ENCODE results near the gene PABPN1.

PABPN1 gene

GRCh38 chr14:23326491-23327332 lies 5.5 kb downstream of the PABPN1 start:
- DNase-seq (ENCODE audit: low read depth in 2 of 3, low spot score in 1 of 3) = no peak

DNA sequence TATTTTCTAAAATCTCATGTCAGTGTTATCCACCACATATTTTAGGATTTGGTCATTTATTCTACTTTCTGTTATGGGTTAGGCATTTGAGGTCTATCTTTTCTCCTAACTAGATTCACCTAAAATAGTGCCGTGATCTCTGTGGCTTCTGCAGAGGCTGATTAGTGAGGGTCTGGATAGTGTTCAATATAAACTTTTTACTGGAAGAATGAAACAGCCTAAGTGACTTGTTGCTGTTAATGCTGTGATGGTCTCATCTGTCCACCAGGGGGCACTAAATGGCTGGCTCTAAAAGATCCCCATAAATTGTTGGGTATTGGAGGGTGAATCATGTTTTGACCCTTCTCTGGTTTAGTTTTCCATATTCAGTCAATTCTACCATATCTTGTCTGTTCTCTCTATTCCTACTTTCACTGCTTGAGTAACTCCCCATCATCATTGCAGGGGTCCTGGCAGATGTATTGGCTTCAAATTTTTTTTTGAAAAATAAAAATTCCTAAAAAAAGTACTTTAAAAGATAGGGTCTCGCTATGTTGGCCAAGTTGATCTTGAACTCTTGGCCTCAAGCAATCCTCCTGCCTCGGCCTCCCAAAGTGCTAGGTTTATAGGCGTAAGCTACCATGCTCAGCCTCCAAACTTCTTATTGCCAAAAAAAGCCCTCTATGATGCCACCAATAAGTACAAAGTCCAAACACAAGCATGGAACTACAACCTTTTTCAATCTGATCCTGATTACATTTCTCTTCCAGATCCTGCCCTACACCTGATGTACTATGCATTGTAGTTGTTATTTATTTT lies 6.9 kb downstream of the PABPN1 start:
- peak; percentile 52 to 70 (median 59) for DNase-seq (ENCODE audit: low read depth in 2 of 3, low spot score in 1 of 3)

- DNase-seq (ENCODE audit: low read depth in 2 of 3, low spot score in 1 of 3) = no peak
Measured at GRCh38 chr14:23335623-23336022, 14.4 kb downstream of the PABPN1 start.

GRCh38 chr14:23339506-23340268 lies 18.4 kb downstream of the PABPN1 start:
- no peak for DNase-seq (ENCODE audit: low read depth in 2 of 3, low spot score in 1 of 3)

DNA sequence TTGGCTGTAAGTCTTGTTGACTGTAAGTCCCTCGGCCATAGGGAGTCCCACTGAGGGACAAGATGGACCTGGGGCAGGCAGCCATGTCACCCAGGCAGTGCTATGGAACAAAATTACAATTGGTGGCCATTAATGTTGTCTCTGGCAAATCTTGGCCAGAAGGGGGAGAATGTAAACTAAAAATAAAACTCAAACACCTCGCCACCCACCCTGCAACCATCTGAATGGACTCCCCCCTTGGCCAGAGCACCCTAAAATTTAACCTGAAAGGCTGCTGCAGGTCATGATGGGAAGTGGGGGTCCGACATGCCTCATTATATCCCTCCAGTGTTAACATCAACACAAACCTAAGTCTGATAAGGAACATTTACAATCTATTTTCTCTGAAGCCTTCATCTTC lies 23.2 kb downstream of the PABPN1 start:
- no peak for DNase-seq (ENCODE audit: low read depth in 2 of 3, low spot score in 1 of 3)

- DNase-seq (ENCODE audit: low read depth in 2 of 3, low spot score in 1 of 3) = no peak
Measured at GRCh38 chr14:23345987-23346692, 24.9 kb downstream of the PABPN1 start.

- DNase-seq (ENCODE audit: low read depth in 2 of 3, low spot score in 1 of 3) = no peak
Measured at GRCh38 chr14:23346693-23347405, 25.6 kb downstream of the PABPN1 start.

GRCh38 chr14:23347406-23348296 lies 26.4 kb downstream of the PABPN1 start:
- no peak for DNase-seq (ENCODE audit: low read depth in 2 of 3, low spot score in 1 of 3)

DNA sequence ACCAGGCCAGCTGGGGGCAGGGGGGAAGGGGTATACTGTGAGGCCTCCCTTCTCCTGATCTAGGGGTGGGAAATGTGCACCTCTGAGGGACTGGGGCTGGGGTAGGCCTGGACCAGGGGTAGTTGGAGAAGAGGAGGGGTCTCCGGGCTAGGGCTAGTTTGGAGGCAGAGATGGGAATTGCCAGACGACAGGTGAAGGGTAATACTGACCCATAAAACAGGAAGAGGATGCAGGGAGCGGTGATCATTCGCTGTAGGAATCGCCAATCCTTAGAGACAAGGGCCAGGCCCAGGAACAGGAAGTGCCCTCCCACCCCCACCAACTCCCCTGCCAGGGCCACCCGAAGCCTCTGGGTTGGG lies 27.0 kb downstream of the PABPN1 start:
- no peak for DNase-seq (ENCODE audit: low read depth in 2 of 3, low spot score in 1 of 3)

DNA sequence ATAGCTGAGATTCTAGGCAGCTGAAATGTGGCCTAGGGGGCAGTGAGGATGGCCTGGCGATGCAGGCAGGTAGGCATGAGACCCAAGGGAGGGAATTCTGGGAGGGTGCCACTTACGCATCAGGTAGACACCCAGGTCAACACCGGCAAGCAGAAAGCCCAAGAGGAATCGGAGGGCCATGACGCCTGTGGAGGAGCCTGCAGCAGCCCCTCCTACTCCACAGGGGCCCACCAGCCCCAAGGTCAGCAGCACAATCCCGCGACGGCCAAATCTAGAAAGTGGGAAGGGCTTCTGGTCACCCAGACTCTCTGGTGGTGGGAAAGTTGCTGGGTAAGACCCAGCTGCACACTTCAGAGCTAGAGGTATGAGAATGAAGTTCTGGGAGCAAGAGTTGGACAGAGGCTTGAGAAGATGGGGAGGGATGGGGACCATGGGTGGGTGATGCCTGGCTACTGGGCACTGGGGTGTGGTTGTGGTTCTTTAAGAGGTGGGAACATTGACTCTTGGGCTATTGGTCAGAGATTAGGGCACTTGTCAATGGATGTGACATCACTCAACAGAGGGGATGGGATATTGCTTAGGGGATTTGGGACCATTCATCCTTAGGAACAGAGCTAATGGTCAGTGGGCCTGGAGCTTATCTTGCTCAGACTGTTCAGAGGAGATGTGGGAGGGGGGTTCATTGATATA lies 28.0 kb downstream of the PABPN1 start:
- DNase-seq (ENCODE audit: low read depth in 2 of 3, low spot score in 1 of 3) = no peak

DNA sequence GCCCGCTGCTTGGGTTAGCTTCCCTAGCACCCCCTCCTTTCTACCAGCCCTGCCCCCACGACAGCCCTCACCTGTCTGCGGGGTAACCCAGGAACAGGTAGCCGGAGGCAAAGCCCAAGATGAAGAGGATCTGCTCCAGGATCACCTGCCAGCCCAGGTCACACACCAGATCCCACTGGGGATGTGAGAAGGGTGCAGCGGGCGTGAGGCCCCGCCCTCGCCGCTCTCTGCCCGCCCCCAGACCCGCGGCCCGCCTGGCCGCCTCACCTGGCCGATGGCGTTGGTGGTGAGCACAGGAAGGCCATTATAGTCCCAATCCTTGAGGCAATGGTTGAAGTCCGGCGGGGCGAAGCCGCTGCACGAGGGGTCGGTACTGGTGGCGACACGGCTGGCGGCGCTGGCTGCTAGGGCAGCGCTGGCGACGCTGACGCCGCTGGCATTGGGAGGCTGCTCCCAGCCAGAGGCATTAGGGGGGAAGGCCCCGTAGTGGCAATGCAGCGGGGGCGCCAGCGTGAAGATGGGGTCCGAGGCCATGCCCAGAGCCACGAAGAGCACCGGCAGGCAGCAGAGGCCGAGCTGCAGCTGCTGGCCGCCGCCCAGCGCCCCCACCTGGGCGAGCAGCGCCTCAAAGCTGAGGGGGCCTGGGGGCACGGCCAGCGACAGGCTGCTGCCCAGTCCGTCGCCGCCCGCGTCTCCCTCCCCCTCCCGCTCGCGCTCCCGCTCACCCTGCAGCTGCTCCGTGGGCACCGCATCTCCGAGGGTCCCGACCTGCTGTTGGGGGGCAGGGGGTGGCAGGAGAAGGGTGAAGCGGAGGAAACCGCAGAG lies 30.6 kb downstream of the PABPN1 start:
- DNase-seq (ENCODE audit: low read depth in 2 of 3, low spot score in 1 of 3) = no peak

DNA sequence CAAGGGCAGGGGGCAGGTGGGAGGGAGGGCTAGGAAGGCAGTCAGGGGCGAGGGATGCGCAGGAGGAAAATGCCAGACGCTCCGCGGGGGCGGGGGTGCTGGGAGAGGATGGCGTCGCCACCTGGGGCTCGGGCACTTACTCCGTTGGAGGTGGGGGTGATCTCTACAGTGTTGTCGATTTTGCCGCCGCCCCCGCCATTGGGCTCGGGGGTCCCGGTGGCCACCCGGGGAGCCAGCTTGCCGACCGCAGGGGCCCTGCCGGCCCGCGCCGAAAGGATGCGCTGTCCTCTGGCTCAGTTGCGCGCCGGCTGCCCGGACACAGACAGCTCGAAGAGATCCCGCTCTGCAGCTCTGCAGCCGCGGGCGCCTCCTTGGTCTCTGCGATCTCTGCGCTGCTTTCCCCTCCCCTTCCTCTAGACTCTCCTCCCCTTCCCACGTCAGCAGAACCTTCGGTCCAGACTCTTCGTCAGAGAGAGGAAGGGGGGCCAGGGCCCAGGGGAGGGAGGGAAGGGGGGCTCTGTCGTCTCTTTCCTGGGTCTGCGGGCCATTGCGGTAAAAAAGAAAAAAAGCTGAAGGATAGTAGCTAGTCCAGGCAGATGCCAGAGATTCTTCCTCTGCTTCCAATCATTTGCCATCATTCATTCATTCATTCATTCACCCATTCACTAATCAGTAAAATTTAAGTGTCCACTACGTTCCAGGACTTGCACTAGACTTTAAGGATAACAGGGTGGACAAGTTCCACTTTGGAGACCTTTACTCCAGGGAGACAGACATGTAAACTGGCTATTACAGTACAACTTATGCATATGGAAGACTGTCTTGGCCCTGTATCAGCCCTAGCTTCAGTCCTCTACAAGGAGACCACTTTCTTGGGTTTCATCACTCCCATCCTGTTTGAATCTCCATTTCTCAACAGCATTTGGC lies 31.5 kb downstream of the PABPN1 start, which contains the start of gene SLC22A17:
Gene SLC22A17, minus strand, starts transcription at position 382 of the 927 bp plus-strand sequence.
- peak; percentile 20 to 40 (median 21) for DNase-seq (ENCODE audit: low read depth in 2 of 3, low spot score in 1 of 3)

DNA sequence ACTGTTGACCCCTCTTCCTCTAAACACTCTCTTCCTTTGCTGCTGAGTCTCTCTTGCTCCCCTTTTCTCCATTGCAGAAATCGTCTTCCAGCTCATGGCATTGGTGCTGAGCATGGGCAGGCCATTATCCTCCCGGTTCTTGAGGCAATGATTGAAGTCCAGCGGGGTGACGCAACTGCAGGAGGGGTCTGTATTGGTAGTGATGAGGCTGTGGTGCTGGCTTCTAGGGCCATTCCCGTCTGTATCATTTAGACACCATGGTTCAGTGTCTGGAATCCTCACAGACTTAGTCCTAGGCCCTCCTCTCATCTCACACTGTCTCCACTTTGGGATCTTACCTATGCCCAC lies 32.1 kb downstream of the PABPN1 start:
- no peak for DNase-seq (ENCODE audit: low read depth in 2 of 3, low spot score in 1 of 3)

- DNase-seq (ENCODE audit: low read depth in 2 of 3, low spot score in 1 of 3) = no peak
Measured at GRCh38 chr14:23354990-23355389, 33.7 kb downstream of the PABPN1 start.

DNA sequence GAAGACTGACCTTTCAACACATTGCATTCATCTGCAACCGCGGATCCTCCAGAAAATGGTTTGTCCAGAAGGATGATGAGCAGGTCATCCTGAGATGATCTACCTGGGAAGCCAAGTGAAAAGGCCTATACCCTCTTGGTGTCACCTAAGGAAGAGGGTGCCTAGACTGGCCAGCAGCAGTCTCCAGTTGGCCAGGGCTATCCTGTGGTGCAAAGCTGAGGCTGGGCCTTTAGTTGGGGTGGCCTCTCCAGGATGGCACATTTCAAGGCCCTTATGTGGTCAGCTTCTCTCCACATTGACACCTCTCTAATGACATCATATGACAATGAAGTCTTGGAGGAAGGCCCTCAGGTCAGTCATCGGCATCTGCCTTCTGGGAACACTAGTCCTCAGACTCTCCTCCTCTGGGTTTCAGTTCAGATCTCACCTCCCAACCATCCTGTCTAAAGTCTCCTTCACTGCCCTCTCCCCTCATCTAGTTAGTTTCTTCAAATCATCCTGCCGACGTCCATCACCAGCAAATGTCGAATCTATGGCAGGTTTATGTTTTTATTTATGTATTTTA lies 34.7 kb downstream of the PABPN1 start:
- DNase-seq (ENCODE audit: low read depth in 2 of 3, low spot score in 1 of 3) = no peak

DNA sequence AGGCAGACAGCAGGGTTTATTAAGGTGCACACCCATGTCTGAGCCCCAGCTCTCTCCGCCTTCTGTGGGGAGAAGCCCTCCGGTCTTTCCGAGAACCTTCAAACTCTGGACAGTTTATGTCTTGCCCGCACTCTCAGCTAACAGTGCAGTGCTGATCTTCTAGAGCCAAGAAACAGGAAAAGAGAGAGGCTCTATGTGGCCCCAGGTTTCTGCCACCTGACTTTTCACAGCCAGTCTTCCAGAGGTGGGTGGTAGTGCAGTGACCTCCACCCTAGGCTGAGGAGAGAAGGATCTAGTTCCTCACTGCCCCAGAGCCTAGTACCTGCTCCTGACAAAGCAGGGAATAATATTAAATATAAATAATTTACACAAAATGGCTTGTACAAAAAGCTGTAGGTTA lies 35.4 kb downstream of the PABPN1 start:
- no peak for DNase-seq (ENCODE audit: low read depth in 2 of 3, low spot score in 1 of 3)

DNA sequence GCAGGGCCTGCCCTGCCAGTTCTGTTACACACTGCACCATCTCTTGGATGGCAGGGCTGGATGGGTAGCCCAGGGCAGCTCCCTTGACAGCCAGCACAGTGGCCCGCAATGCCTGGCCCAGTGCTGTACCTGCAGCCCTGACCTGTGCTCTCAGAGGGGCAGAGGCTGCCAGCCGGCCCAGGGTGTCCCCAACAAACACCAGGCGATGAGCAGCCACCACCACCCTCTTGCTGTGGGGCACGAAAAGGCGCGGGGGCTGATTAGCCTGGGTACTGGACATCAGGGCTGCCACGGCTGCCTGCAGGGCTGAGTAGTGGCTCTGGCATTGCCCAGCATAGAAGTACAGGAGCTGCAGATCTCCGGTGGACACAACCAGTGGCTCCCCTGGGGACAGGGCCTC lies 36.0 kb downstream of the PABPN1 start:
- DNase-seq (ENCODE audit: low read depth in 2 of 3, low spot score in 1 of 3) = no peak

Measured in stimulated activated CD4-positive, alpha-beta T cell treated with anti-CD3 and anti-CD28 coated beads, Interleukin-12 subunit alpha, Interleukin-12 subunit beta, amount 100 ng/mL, for 48 hours (primary cell).